ENCODE data around the gene UGT1A6.
"Not testable (repeated sequence)": the region's sequence is repeated elsewhere in the genome, so short reads cannot be mapped to it uniquely, and the experiment has no call there.

UGT1A6 gene

DNA sequence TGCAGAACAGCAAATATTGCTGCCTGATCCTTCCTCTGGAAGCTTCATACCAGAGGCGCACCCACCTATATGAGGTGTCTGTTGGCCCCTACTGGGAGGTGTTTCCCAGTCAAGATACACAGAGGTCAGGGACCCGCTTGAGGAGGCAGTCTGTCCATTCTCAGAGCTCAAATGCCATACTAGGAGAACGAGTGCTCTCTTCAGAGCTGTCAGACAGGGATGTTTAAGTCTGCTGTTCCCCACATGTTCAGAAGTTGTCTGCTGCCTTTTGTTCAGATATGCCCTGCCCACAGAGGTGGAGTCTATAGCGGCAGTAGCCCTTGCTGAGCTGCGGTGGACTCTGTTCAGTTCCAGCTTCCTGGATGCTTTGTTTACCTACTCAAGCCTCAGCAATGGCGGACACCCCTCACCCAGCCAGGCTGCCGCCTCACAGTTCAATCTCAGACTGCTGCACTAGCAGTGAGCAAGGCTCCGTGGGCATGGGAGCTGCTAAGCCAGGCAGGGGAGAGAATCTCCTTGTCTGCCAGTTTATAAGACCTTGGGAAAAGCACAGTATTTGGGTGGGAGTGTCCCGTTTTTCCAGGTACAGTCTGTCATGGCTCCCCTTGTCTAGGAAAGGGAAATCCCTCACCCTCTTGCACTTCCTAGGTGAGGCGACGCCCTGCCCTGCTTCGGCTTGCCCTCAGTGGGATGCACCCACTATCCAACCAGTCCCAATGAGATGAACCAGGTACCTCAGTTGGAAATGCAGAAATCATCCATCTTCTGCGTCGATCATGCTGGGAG lies 44.4 kb downstream of the UGT1A6 start:
- not testable (repeated sequence) for DNase-seq

- DNase-seq, result no peak
Observed at GRCh38 chr2:233740870-233741269, 48.2 kb downstream of the UGT1A6 start.

DNA sequence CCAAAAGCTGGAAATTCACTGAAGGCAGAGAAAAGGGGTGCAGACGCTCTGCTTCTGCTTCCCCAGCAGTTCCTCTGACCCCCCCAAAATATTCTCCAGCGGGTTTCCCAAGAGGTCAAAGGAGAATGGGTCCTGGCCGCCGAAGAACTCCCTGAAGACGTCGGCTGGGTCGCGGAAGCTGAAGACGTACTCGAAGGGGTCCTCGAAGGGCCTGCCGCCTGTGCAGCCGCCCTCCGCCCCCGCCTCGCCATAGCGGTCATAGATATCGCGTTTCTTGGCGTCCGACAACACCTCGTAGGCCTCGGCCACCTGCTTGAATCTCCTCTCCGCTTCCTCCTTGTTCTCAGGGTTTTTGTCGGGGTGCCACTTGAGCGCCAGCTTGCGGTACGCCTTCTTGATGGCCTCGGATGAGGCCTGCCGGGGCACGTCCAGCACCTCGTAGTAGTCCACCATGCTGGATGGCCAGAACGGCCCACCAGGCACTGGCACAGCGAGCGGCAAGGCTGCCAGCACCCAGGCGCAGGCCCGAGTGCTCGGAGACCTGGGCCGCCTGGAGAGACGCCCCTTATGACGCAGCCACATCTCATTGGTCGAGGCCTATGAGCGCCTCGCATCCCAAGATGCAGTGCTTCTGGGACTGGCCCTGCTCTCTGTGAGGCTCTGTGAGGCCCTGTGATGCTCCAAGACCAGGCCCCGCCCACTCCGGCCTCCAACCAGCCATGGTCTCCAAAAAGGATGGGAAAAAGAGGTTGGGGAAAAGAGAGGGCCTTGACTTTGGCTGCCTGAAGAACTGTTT lies 51.0 kb downstream of the UGT1A6 start:
- no peak for DNase-seq

- no peak for DNase-seq
Observed at GRCh38 chr2:233745073-233745755, 52.5 kb downstream of the UGT1A6 start.

- not testable (repeated sequence) for DNase-seq
Observed at GRCh38 chr2:233745838-233746237, 53.1 kb downstream of the UGT1A6 start.

- DNase-seq, result no peak
Observed at GRCh38 chr2:233746475-233747282, 54.0 kb downstream of the UGT1A6 start.

DNA sequence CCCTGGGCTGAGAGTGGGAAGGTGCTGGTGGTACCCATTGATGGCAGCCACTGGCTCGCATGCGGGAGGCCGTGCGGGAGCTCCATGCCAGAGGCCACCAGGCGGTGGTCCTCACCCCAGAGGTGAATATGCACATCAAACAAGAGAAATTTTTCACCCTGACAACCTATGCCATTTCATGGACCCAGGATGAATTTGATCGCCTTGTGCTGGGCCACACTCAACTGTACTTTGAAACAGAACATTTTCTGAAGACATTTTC lies 54.5 kb downstream of the UGT1A6 start:
- no peak for DNase-seq

DNA sequence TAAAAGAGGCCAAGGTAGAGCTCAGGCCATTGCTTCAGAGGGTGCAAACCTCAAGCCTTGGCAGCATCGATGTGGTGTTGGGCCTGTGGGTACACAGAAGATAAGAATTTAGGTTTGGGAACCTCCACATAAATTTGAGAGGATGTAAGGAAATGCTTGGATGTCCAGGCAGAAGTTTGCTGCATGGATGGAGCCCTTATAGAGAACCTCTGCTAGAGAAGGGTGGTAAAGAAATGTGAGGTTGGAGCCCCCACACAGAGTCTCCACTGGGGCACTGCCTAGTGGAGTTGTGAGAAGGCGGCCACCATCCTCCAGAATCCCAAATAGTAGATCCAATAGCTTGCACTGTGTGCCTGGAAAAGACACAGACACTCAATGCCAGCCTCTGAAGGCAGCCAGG lies 58.0 kb downstream of the UGT1A6 start:
- DNase-seq, result not testable (repeated sequence)

DNA sequence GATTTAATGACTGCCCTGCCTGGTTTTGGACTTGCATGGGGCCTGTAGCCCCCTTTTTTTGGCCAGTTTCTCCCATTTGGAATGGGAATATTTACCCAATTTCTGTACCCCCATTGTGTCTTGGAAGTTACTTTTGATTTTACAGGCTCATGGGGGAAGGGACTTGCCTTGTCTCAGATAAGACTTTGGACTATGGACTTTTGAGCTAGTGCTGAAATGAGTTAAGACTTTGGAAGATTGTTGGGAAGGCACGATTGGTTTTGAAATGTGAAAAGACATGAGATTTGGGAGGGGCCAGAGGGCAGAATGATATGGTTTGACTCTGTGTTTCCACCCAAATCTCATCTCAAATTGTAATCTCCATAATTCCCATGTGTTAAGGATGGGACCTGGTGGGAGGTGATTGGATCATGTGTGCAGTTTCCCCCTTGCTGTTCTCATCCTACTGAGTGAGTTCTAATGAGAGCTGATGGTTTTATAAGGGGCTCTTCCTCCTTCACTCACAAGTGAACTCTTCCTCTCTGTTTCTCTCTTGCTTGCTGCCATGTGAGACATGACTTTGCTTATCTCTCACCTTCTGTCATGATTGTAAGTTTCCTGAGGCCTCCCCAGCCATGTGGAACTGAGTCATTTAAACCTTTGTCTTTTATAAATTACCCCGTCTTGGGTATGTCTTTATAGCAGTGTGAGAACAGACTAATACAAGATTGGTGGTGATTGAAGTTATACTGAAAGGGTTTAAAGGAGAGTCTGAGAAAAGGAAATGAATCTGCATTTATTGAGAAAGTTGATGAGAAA lies 58.7 kb downstream of the UGT1A6 start:
- not testable (repeated sequence) for DNase-seq

DNA sequence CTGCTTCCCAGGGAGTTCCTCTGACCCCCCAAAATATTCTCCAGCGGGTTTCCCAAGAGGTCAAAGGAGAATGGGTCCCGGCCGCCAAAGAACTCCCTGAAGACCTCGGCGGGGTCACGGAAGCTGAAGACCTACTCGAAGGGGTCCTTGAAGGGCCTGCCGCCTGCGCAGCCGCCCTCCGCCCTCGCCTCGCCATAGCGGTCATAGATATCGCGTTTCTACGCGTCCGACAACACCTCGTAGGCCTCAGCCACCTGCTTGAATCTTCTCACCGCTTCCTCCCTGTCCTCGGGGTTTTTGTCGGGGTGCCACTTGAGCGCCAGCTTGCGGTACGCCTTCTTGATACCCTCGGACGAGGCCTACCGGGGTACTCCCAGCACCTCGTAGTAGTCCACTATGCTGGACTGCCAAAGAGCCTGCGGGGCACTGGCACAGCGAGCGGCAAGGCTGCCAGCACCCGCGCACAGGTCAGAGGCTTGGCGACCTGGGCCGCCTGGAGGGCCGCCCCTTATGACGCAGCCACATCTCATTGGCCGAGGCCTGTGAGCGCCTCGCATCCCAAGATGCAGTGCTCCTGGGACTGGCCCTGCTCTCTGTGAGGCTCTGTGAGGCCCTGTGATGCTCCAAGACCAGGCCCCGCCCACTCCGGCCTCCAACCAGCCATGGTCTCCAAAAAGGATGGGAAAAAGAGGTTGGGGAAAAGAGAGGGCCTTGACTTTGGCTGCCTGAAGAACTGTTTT lies 62.4 kb downstream of the UGT1A6 start:
- no peak for DNase-seq

- no peak for DNase-seq
Observed at GRCh38 chr2:233756429-233757081, 63.9 kb downstream of the UGT1A6 start.

DNA sequence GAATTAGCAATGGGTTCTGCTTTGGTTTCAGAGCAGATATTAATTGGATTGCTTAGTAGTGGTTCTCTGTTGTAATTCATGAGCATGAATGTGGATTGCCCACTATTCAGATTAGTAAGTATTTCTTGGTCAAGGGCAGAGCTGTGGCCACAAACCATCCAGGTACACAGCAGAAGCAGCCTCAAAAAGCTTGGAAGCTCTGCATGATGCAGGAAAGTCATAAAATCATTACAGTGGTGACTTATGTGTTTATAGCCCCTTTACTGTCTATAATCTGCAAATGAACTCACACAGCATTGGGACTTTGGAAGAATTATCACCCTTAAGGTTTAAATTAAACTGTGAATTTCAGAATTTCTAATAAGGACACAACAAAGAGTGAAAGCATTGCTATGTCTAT lies 65.5 kb downstream of the UGT1A6 start:
- DNase-seq, result no peak

GRCh38 chr2:233758849-233759248 lies 66.2 kb downstream of the UGT1A6 start:
- DNase-seq, result no peak

GRCh38 chr2:233760043-233760442 lies 67.4 kb downstream of the UGT1A6 start, which contains the start of gene UGT1A1:
UGT1A1 (plus strand) TSS chr2:233760270; CDS start chr2:233760288, 18 bp downstream.
- no peak for DNase-seq

- no peak for DNase-seq
Observed at GRCh38 chr2:233761040-233761769, 68.5 kb downstream of the UGT1A6 start.

DNA sequence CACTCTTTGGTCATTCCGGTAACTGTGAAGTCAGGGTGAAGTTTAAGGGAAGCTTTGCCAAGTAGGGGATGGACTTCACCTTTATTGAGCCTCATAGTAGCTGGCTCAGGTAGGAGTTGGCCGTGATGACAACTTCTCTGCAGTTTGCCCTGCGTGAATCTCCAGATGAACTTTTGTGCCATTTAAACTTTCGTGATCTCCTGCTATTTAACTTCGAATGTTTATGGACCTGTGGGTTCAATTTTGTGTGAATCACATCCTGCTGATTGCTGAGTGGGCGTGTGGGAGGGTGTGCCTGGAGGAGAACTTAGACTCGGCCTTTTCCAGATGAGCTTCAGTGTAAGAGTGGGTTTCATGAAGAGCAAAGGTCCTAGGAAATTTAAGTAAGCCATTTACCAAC lies 71.6 kb downstream of the UGT1A6 start:
- peak; percentile 2 for DNase-seq

- DNase-seq, result no peak
Observed at GRCh38 chr2:233764761-233765160, 72.1 kb downstream of the UGT1A6 start.

- DNase-seq, result no peak
Observed at GRCh38 chr2:233766416-233766815, 73.7 kb downstream of the UGT1A6 start.

- DNase-seq, result no peak
Observed at GRCh38 chr2:233768076-233768475, 75.4 kb downstream of the UGT1A6 start.

GRCh38 chr2:233769260-233769659 lies 76.6 kb downstream of the UGT1A6 start:
- DNase-seq, result no peak

All from fibroblast of skin of abdomen (primary cell).